MM.1S (cell line): ENCODE results near the gene RIIAD1.
A peak's percentile ranks its signal among the peaks of the same experiment; 100 is the strongest.

Experiments used
- DNase-seq: peaks from one replicate; pipeline ENCODE4 v3.0.0-alpha.2; 2015
- H2AFZ ChIP-seq: fragments of 300-600 bp; sonication (generic); 2 replicates; pipeline ENCODE4 v1.6.0; 2016; ENCODE audit warnings: antibody characterized with exemption, low read length
- H3F3A ChIP-seq: fragments of 300-600 bp; sonication (generic); 2 replicates; pipeline ENCODE4 v1.6.1; 2016; ENCODE audit warnings: mild to moderate bottlenecking, antibody characterized with exemption, low read length, moderate library complexity, mixed read lengths; ENCODE audit not compliant: insufficient read depth
- H3K27ac ChIP-seq: fragments of 300-600 bp; sonication (generic); 2 replicates; pipeline ENCODE4 v1.5.1; 2016; ENCODE audit warnings: mild to moderate bottlenecking, low read length
- H3K27me3 ChIP-seq: fragments of 300-600 bp; sonication (generic); replicated peaks from 2 replicates; pipeline ENCODE4 v1.6.0; 2016; ENCODE audit warnings: low read length; ENCODE audit not compliant: insufficient read depth
- H3K36me3 ChIP-seq: fragments of 300-600 bp; sonication (generic); replicated peaks from 2 replicates; pipeline ENCODE4 v1.6.1; 2016; ENCODE audit warnings: mild to moderate bottlenecking, low read length, mixed read lengths; ENCODE audit not compliant: insufficient read depth
- H3K4me1 ChIP-seq: fragments of 300-600 bp; sonication (generic); 2 replicates; pipeline ENCODE4 v1.6.1; 2016; ENCODE audit warnings: low read length, mixed read lengths
- H3K4me2 ChIP-seq: fragments of 300-600 bp; sonication (generic); 2 replicates; pipeline ENCODE4 v1.6.0; 2016; ENCODE audit warnings: low read depth, low read length
- H3K4me3 ChIP-seq: fragments of 300-600 bp; sonication (generic); 2 replicates; pipeline ENCODE4 v1.5.1; 2016; ENCODE audit warnings: low read length, mixed read lengths
- H3K79me2 ChIP-seq: fragments of 300-600 bp; sonication (generic); 2 replicates; pipeline ENCODE4 v1.6.1; 2016; ENCODE audit warnings: mixed run types, low read length, mixed read lengths
- H3K9ac ChIP-seq: fragments of 300-600 bp; sonication (generic); 2 replicates; pipeline ENCODE4 v1.6.1; 2016; ENCODE audit warnings: low read length, mixed read lengths
- H3K9me2 ChIP-seq: fragments of 300-600 bp; sonication (generic); replicated peaks from 2 replicates; pipeline ENCODE4 v1.6.1; 2016; ENCODE audit warnings: mild to moderate bottlenecking, low read length, mixed read lengths; ENCODE audit not compliant: insufficient read depth
- H3K9me3 ChIP-seq: fragments of 300-600 bp; sonication (generic); replicated peaks from 2 replicates; pipeline ENCODE4 v1.6.1; 2016; ENCODE audit warnings: mild to moderate bottlenecking, low read length, mixed read lengths; ENCODE audit not compliant: insufficient read depth
- H4K20me1 ChIP-seq: fragments of 300-600 bp; sonication (generic); 2 replicates; pipeline ENCODE4 v1.6.1; 2016; ENCODE audit warnings: mild to moderate bottlenecking, low read length, moderate library complexity, mixed read lengths; ENCODE audit not compliant: insufficient read depth
- CTCF ChIP-seq: fragments of 300-600 bp; sonication (generic); IDR thresholded peaks from 2 replicates; pipeline ENCODE4 v1.5.1; 2016; ENCODE audit warnings: antibody characterized with exemption, low read length, mixed read lengths
- EZH2 ChIP-seq: fragments of 300-600 bp; sonication (generic); optimal IDR thresholded peaks from 2 replicates; pipeline ENCODE3; 2017; ENCODE audit warnings: low read depth, mild to moderate bottlenecking, antibody characterized with exemption, low read length, mixed read lengths
- EZH2phosphoT487 ChIP-seq: fragments of 300-600 bp; sonication (generic); IDR thresholded peaks from 2 replicates; pipeline ENCODE4 v1.6.1; 2018; ENCODE audit warnings: antibody characterized with exemption, low read length

The RIIAD1 gene

GRCh38 chr1:151720974-151721787 lies at the start of gene RIIAD1:
TSS of gene RIIAD1 (plus strand) at chr1:151721522. CDS start at chr1:151721537, 15 bp downstream.
- no peaks in the 10 kb centered on the region for H4K20me1 ChIP-seq
- no peaks in the 10 kb centered on the region for H3K9me2 ChIP-seq
- H3K79me2 ChIP-seq: no peaks in the 10 kb centered on the region
- H3K27me3 ChIP-seq: peaks cover 65% of the 10 kb centered on the region
- peaks cover 7% of the 10 kb centered on the region for H3K4me1 ChIP-seq
- peak within 1 kb of the TSS; percentile 83 for H2AFZ ChIP-seq
- peak within 1 kb of the TSS; percentile 64 for H3K4me3 ChIP-seq
- peak; percentile 61 for DNase-seq
- H3K9me3 ChIP-seq: no peaks in the 10 kb centered on the region
- TF ChIP-seq EZH2phosphoT487 (no peak), EZH2 (no peak), CTCF (no peak)
- peak within 1 kb of the TSS; percentile 33; the same call in 1 of the 2 replicates for H3K27ac ChIP-seq
- no peaks in the 10 kb centered on the region for H3K36me3 ChIP-seq
- peaks cover 10% of the 10 kb centered on the region for H3F3A ChIP-seq
- peak within 1 kb of the TSS; percentile 23; the same call in 1 of the 2 replicates for H3K9ac ChIP-seq
- H3K4me2 ChIP-seq: peak within 1 kb of the TSS; percentile 90

- Histone ChIP-seq H3K27ac (no peak overlapping the region), H3K4me2 (no peak overlapping the region), H3K9ac (no peak overlapping the region), H2AFZ (no peak overlapping the region), H3K4me3 (no peak overlapping the region), H3K9me3 (no peaks in the 10 kb centered on the region), H3K4me1 (no peaks in the 10 kb centered on the region), H4K20me1 (no peaks in the 10 kb centered on the region), H3K27me3 (no peaks in the 10 kb centered on the region), H3K79me2 (no peaks in the 10 kb centered on the region), H3K9me2 (no peaks in the 10 kb centered on the region), H3K36me3 (no peaks in the 10 kb centered on the region), H3F3A (no peaks in the 10 kb centered on the region)
- TF ChIP-seq CTCF (no peak), EZH2phosphoT487 (no peak)
- DNase-seq: no peak
Observed at GRCh38 chr1:151673407-151673806, 47.9 kb upstream of the RIIAD1 start.

- TF ChIP-seq EZH2phosphoT487: no peak
- no peak for TF ChIP-seq CTCF
- no peak for TF ChIP-seq EZH2
- no peaks in the 10 kb centered on the region for H3K9me3 ChIP-seq
- H3K79me2 ChIP-seq: no peaks in the 10 kb centered on the region
- no peaks in the 10 kb centered on the region for H3K9me2 ChIP-seq
- H3K4me1 ChIP-seq: no peaks in the 10 kb centered on the region
- no peak overlapping the region for H3K4me2 ChIP-seq
- H3K27me3 ChIP-seq: no peaks in the 10 kb centered on the region
- DNase-seq: no peak
- no peak overlapping the region for H3K27ac ChIP-seq
- no peaks in the 10 kb centered on the region for H3F3A ChIP-seq
- H2AFZ ChIP-seq: no peak overlapping the region
- H4K20me1 ChIP-seq: no peaks in the 10 kb centered on the region
- H3K36me3 ChIP-seq: no peaks in the 10 kb centered on the region
- no peak overlapping the region for H3K9ac ChIP-seq
- no peak overlapping the region for H3K4me3 ChIP-seq
Observed at GRCh38 chr1:151680391-151680790, 40.9 kb upstream of the RIIAD1 start.
